K562 (cell line): Measurements from ENCODE around the gene SCGB1D4. TPM values are rescaled to one million over a fixed set of nuclear protein-coding genes. Genes with fewer than 3 reads are reported as not detected.

ENCODE experiments used
- ATAC-seq: fragments of 200-7000 bp; cut with Tn5 transposase; 3 replicates; pipeline ENCODE4 v1.9.1; 2020; ENCODE audit warnings: moderate library complexity
- BruUV-seq: library from RNA; stranded (reverse); fragments of 400-500 nt; replicated peaks from 2 replicates; lab custom pipeline; 2021; lab: Mats Ljungman, UMichigan
- CTCF ChIA-PET: fragments of 300-600 bp; formaldehyde crosslinking; extraction: SDS; loops from one replicate; lab custom pipeline; 2021; ENCODE audit warnings: low intra/inter-chr PET ratio; lab: Yijun Ruan, JAX
- POLR2A ChIA-PET: fragments of 300-600, 350-650 bp; sonication (Branson Sonifier 250); formaldehyde crosslinking; extraction: SDS; loops from one replicate; lab custom pipeline; 2021; ENCODE audit warnings: antibody characterized with exemption, inconsistent platforms; lab: Yijun Ruan, JAX
- DNase-seq, 4 experiments: peaks; one replicate each; pipeline versions ENCODE4 v3.0.0 to v3.0.0-alpha.2; 2011 to 2018; ENCODE audit warnings: low spot score in 3 of 4, mixed read lengths in 3 of 4; ENCODE audit errors: extremely low read depth in 1 of 4
- FAIRE-seq: peaks from 2 replicates; lab custom pipeline; 2011; peaks lifted over from hg19 to GRCh38; lab: Jason Lieb, UNC
- H2AFZ ChIP-seq: 2 replicates; pipeline ENCODE4 v1.6.0; 2011; ENCODE audit warnings: low read depth, low read length, control low read depth, inconsistent platforms
- H3K27ac ChIP-seq: fragments of 200-600 bp; 3 replicates; pipeline ENCODE4 v1.8.0; 2011; ENCODE audit warnings: low read depth, mild to moderate bottlenecking, control low read depth, inconsistent platforms, low read length, moderate library complexity, mixed read lengths; ENCODE audit errors: extremely low read depth
- H3K27me3 ChIP-seq, 2 experiments: fragments of 300-600 bp in 1 of 2; 2 replicates in 1 of 2; 3 replicates in 1 of 2; pipeline versions ENCODE4 v1.6.0 to v1.8.0; 2011; ENCODE audit warnings: inconsistent platforms in 2 of 2, low read length in 2 of 2, mild to moderate bottlenecking in 1 of 2, mixed read lengths in 1 of 2, moderate library complexity in 1 of 2; ENCODE audit not compliant: control insufficient read depth in 2 of 2, insufficient read depth in 2 of 2
- H3K36me3 ChIP-seq: fragments of 300-600 bp; 3 replicates; pipeline ENCODE4 v1.8.0; 2011; ENCODE audit warnings: mild to moderate bottlenecking, low read length, inconsistent platforms; ENCODE audit not compliant: control insufficient read depth, insufficient read depth
- H3K4me1 ChIP-seq, 2 experiments: fragments of 200-600 bp in 1 of 2; replicated peaks in 1 of 2; 2 replicates in 1 of 2; 3 replicates in 1 of 2; pipeline versions ENCODE4 v1.5.1 to v1.8.0; 2011; ENCODE audit warnings: inconsistent platforms in 2 of 2, low read length in 2 of 2, mild to moderate bottlenecking in 1 of 2, mixed read lengths in 1 of 2, moderate library complexity in 1 of 2; ENCODE audit not compliant: control insufficient read depth in 2 of 2, insufficient read depth in 2 of 2
- H3K4me2 ChIP-seq: 2 replicates; pipeline ENCODE4 v1.6.1; 2011; ENCODE audit warnings: low read length, control low read depth, inconsistent platforms, mixed read lengths; ENCODE audit not compliant: insufficient read depth
- H3K4me3 ChIP-seq: fragments of 200-600 bp; sonication (generic), shearing (Covaris generic); 2 replicates; pipeline ENCODE4 v1.5.1; 2016; ENCODE audit warnings: control low read depth, inconsistent platforms
- H3K79me2 ChIP-seq: fragments of 200-600 bp; 3 replicates; pipeline ENCODE4 v1.8.0; 2011; ENCODE audit warnings: low read length, inconsistent platforms; ENCODE audit not compliant: control insufficient read depth, insufficient read depth
- H3K9ac ChIP-seq, 2 experiments: 2 replicates each; pipeline versions ENCODE4 v1.6.0 to v1.6.1; 2011; ENCODE audit warnings: low read depth in 2 of 2, low read length in 2 of 2, control low read depth in 1 of 2, inconsistent platforms in 1 of 2, mild to moderate bottlenecking in 1 of 2, mixed read lengths in 1 of 2; ENCODE audit not compliant: insufficient read depth in 1 of 2
- H3K9me1 ChIP-seq: one replicate; pipeline ENCODE4 v1.6.0; 2011; ENCODE audit warnings: inconsistent platforms, mild to moderate bottlenecking, low read length, moderate library complexity; ENCODE audit not compliant: control insufficient read depth, insufficient read depth
- H3K9me3 ChIP-seq: replicated peaks from 2 replicates; pipeline ENCODE4 v1.5.1; 2011; ENCODE audit warnings: low read depth, low read length, inconsistent platforms; ENCODE audit not compliant: control insufficient read depth, insufficient read depth
- H4K20me1 ChIP-seq: replicated peaks from 2 replicates; pipeline ENCODE4 v1.6.1; 2011; ENCODE audit warnings: low read length, inconsistent platforms, mixed read lengths; ENCODE audit not compliant: control insufficient read depth, insufficient read depth
- BRCA1 ChIP-seq, 2 experiments: fragments of 450-650 bp in 1 of 2; sonication (generic) in 1 of 2; formaldehyde crosslinking in 1 of 2; IDR thresholded peaks; 2 replicates each; pipeline versions ENCODE4 v1.5.0 to v1.6.1; 2017 to 2020; ENCODE audit warnings: mild to moderate bottlenecking in 1 of 2, missing genetic modification reagents in 1 of 2
- CEBPG ChIP-seq, 3 experiments: fragments of 200-800 bp in 1 of 3; sonication (Bioruptor generic) in 1 of 3; sonication (generic) in 1 of 3; formaldehyde crosslinking in 1 of 3; IDR thresholded peaks in 2 of 3; conservative IDR thresholded peaks in 1 of 3; 2 replicates each; pipeline versions ENCODE4 v1.6.1 to v1.8.0; 2016 to 2022; ENCODE audit warnings: missing compliant biosample characterization in 2 of 3, missing genetic modification characterization in 2 of 3, mild to moderate bottlenecking in 1 of 3, missing genetic modification reagents in 1 of 3
- ELF4 ChIP-seq: fragments of 450-650 bp; formaldehyde crosslinking; IDR thresholded peaks from 2 replicates; pipeline ENCODE4 v1.4.0; 2022; ENCODE audit warnings: missing genetic modification characterization
- HMG20A ChIP-seq: fragments of 450-650 bp; formaldehyde crosslinking; conservative IDR thresholded peaks from 2 replicates; pipeline ENCODE4 v1.4.0; 2020; ENCODE audit warnings: mild to moderate bottlenecking, mixed read lengths
- KLF13 ChIP-seq: fragments of 450-650 bp; IDR thresholded peaks from 2 replicates; pipeline ENCODE4 v1.6.1; 2016; ENCODE audit warnings: missing genetic modification characterization, low read depth, mild to moderate bottlenecking, missing compliant biosample characterization, moderate library complexity, borderline replicate concordance
- NR2C1 ChIP-seq, 2 experiments: fragments of 450-650 bp; IDR thresholded peaks; 2 replicates each; pipeline ENCODE4 v1.6.1; 2017; ENCODE audit warnings: mild to moderate bottlenecking in 2 of 2, antibody characterized with exemption in 1 of 2, inconsistent platforms in 1 of 2, missing compliant biosample characterization in 1 of 2, missing genetic modification characterization in 1 of 2
- RBM14 ChIP-seq: fragments of 200-400 bp; formaldehyde crosslinking; IDR thresholded peaks from 2 replicates; pipeline ENCODE4 v1.6.1; 2018; ENCODE audit warnings: low read depth, mild to moderate bottlenecking, low read length, moderate library complexity, borderline replicate concordance; ENCODE audit not compliant: insufficient read depth
- RUNX1 ChIP-seq: sonication (generic); IDR thresholded peaks from 2 replicates; pipeline ENCODE4 v1.6.1; 2016; ENCODE audit warnings: antibody characterized with exemption, low read depth
- SPI1 ChIP-seq: IDR thresholded peaks from 2 replicates; pipeline ENCODE4 v1.6.1; 2011; ENCODE audit warnings: low read depth, low read length, control low read depth, borderline replicate concordance
- WHSC1 ChIP-seq: IDR thresholded peaks from one replicate; pipeline ENCODE4 v1.6.1; 2012; ENCODE audit warnings: low read length, control low read depth, inconsistent platforms
- ZNF431 ChIP-seq: sonication (generic); formaldehyde crosslinking; IDR thresholded peaks from 2 replicates; pipeline ENCODE4 v1.8.0; 2022; ENCODE audit warnings: mild to moderate bottlenecking, missing genetic modification reagents
- ZNF445 ChIP-seq: fragments of 250-450 bp; sonication (Bioruptor Pico); IDR thresholded peaks from 2 replicates; pipeline ENCODE4 v1.4.0; 2020; ENCODE audit warnings: low read depth, mild to moderate bottlenecking, moderate library complexity
- ZNF518B ChIP-seq: fragments of 250-450 bp; sonication (Bioruptor Pico); IDR thresholded peaks from 2 replicates; pipeline ENCODE4 v1.5.0; 2021; ENCODE audit warnings: mild to moderate bottlenecking, moderate library complexity
- ZNF668 ChIP-seq: fragments of 250-450 bp; sonication (Bioruptor Pico); IDR thresholded peaks from 2 replicates; pipeline ENCODE4 v1.8.0; 2022; ENCODE audit warnings: mild to moderate bottlenecking, inconsistent platforms
- WGBS: fragments of 100-300 bp; shearing (Covaris generic); methylation state at CpG from one replicate; pipeline ENCODE4 v1.1.6; 2016; ENCODE audit warnings: low coverage, mixed read lengths; ENCODE audit not compliant: insufficient coverage; ENCODE audit errors: missing lambda C conversion rate; 5-methylcytosine and 5-hydroxymethylcytosine counted together
- in situ Hi-C: fragments of 300-500 bp; cut with MboI; formaldehyde crosslinking; loops from 4 replicates; pipeline ENCODE4 v1.15.0; 2018; ENCODE audit warnings: inconsistent platforms, mixed read lengths
- intact Hi-C: fragments of 100-400 bp; cut with micrococcal nuclease; formaldehyde crosslinking; loops from 2 replicates; pipeline ENCODE4 v1.14.2; 2022
- polyA plus RNA-seq, 8 experiments: library from polyadenylated mRNA; depleted of rRNA in 4 of 8; stranded (reverse) in 5 of 8; unstranded in 3 of 8; fragments of >200 nt; fragmentation: Nextera tagmentation in 2 of 8; fragmentation: Illumina TruSeq in 1 of 8; extraction: Ambion mirVana in 2 of 8; extraction: Trizol in 1 of 8; gene quantifications; 2 replicates each; pipeline versions ENCODE4 v1.2.1 to v1.2.3, GENCODE V29; 2011 to 2014; ENCODE audit warnings: inconsistent platforms in 1 of 8, missing spikeins in 1 of 8
- total RNA-seq, 7 experiments: library from RNA; depleted of rRNA in 6 of 7; stranded (reverse); fragments of >200 nt in 6 of 7; fragmentation: Illumina TruSeq in 2 of 7; extraction: Trizol in 2 of 7; gene quantifications; 2 replicates each; pipeline versions ENCODE4 v1.2.1 to v1.2.3, GENCODE V29; 2011 to 2021; ENCODE audit warnings: low replicate concordance in 1 of 7
- TF ChIP-seq, protein P1 (sequence below): fragments of 450-650 bp; IDR thresholded peaks from 2 replicates; pipeline ENCODE4 v1.6.1; 2016; ENCODE audit warnings: borderline replicate concordance

Gene SCGB1D4
- total and polyA plus RNA-seq, 9 of the 15 experiments (the other 6 are each of a cell fraction or from before 2014, with no cell fraction given), result not detected

- TF ChIP-seq, protein P1, sequence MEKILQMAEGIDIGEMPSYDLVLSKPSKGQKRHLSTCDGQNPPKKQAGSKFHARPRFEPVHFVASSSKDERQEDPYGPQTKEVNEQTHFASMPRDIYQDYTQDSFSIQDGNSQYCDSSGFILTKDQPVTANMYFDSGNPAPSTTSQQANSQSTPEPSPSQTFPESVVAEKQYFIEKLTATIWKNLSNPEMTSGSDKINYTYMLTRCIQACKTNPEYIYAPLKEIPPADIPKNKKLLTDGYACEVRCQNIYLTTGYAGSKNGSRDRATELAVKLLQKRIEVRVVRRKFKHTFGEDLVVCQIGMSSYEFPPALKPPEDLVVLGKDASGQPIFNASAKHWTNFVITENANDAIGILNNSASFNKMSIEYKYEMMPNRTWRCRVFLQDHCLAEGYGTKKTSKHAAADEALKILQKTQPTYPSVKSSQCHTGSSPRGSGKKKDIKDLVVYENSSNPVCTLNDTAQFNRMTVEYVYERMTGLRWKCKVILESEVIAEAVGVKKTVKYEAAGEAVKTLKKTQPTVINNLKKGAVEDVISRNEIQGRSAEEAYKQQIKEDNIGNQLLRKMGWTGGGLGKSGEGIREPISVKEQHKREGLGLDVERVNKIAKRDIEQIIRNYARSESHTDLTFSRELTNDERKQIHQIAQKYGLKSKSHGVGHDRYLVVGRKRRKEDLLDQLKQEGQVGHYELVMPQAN, result no peak
- TF ChIP-seq WHSC1, result no peak
- TF ChIP-seq, all 486 proteins: peak for 0
Measured at GRCh38 chr11:62256281-62256680, 42.6 kb downstream of the SCGB1D4 start (continued).

DNA sequence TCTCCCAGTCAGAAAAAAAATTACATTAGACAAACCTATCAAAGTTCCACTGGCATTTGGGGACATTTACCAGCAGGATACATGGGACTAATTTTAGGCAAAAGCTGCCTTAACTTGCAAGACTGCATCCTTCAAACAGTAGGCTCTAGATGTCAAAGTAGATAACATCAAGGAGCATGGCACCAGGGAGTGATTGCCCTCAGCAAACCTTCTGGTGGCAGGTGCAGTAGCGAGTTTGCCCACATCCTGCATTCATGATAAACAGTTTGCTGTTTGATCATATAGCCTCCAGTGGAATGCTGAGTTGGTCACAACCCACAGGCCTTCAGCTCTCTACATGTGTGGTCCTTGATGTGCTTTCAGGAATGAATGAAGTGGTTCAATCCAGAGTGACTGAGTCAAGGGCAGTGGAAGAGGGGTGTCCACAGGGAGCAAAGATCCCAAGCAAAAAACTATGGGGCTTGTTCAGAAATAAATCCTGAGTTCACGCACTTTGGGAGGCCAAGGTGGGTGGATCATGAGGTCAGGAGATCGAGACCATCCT lies 44.8 kb downstream of the SCGB1D4 start:
- H3K36me3 ChIP-seq, result no peaks in the 10 kb centered on the region
- ChIA-PET CTCF (no interaction called here), POLR2A (interaction anchor here (0.7 kb wide), 1 partner anchor 54 kb away, joined by 3 read pairs; no protein-coding TSS in a partner anchor)
- no peaks in the 10 kb centered on the region for H4K20me1 ChIP-seq
- H3K9me1 ChIP-seq, result no peaks in the 10 kb centered on the region
- H3K9me3 ChIP-seq, result no peaks in the 10 kb centered on the region
- H3K4me1 ChIP-seq, result no peaks in the 10 kb centered on the region
- in situ Hi-C loops, result no loop called here
- H2AFZ ChIP-seq, result no peak overlapping the region
- H3K9ac ChIP-seq, result no peak overlapping the region
- BruUV-seq, result no TSS peak
- ATAC-seq (no peak), FAIRE-seq (no peak), DNase-seq (no peak)
- WGBS, result 0% methylated on average over 3 of the region's 3 CpGs
- H3K4me3 ChIP-seq, result no peak overlapping the region
- no peaks in the 10 kb centered on the region for H3K79me2 ChIP-seq
- H3K27ac ChIP-seq, result no peak overlapping the region
- no peak overlapping the region for H3K4me2 ChIP-seq
- intact Hi-C loops, result no loop called here
- no peaks in the 10 kb centered on the region; a peak in 1 of 5 replicates for H3K27me3 ChIP-seq
- TF ChIP-seq HMG20A (CRISPR knock-in tag), result no peak
- no peak for TF ChIP-seq RUNX1
- TF ChIP-seq ZNF668 (CRISPR knock-in tag), result no peak
- no peak for TF ChIP-seq ZNF445
- no peak for TF ChIP-seq ZNF431 (CRISPR knock-in tag)
- TF ChIP-seq RBM14, result no peak
- TF ChIP-seq KLF13, result no peak
- no peak for TF ChIP-seq SPI1
- no peak for TF ChIP-seq ZNF518B
- TF ChIP-seq BRCA1 (IDR thresholded peaks at IDR 0.05), result no peak
- no peak for TF ChIP-seq BRCA1 (CRISPR knock-in tag; IDR thresholded peaks at IDR 0.05)
- no peak for TF ChIP-seq ELF4 (CRISPR knock-in tag)
- TF ChIP-seq CEBPG (CRISPR knock-in tag; IDR thresholded peaks at IDR 0.05), result no peak
- no peak for TF ChIP-seq CEBPG (tag; conservative IDR thresholded peaks at IDR 0.05 in 1 of 2, IDR thresholded peaks at IDR 0.05 in 1 of 2)
- no peak for TF ChIP-seq NR2C1 (IDR thresholded peaks at IDR 0.05)
- TF ChIP-seq NR2C1 (tag; IDR thresholded peaks at IDR 0.05), result no peak
